K562 (cell line): Measurements from ENCODE around the gene SPON2. TPM values are rescaled to one million over a fixed set of nuclear protein-coding genes. Genes with fewer than 3 reads are reported as not detected.

Experiments
- ATAC-seq: fragments of 200-7000 bp; cut with Tn5 transposase; 3 replicates; pipeline ENCODE4 v1.9.1; 2020; ENCODE audit warnings: moderate library complexity
- BruUV-seq: library from RNA; stranded (reverse); fragments of 400-500 nt; replicated peaks from 2 replicates; lab custom pipeline; 2021; lab: Mats Ljungman, UMichigan
- CTCF ChIA-PET: fragments of 300-600 bp; formaldehyde crosslinking; extraction: SDS; loops from one replicate; lab custom pipeline; 2021; ENCODE audit warnings: low intra/inter-chr PET ratio; lab: Yijun Ruan, JAX
- POLR2A ChIA-PET: fragments of 300-600, 350-650 bp; sonication (Branson Sonifier 250); formaldehyde crosslinking; extraction: SDS; loops from one replicate; lab custom pipeline; 2021; ENCODE audit warnings: antibody characterized with exemption, inconsistent platforms; lab: Yijun Ruan, JAX
- DNase-seq, 4 experiments: peaks; one replicate each; pipeline versions ENCODE4 v3.0.0 to v3.0.0-alpha.2; 2011 to 2018; ENCODE audit warnings: low spot score in 3 of 4, mixed read lengths in 3 of 4; ENCODE audit errors: extremely low read depth in 1 of 4
- FAIRE-seq: peaks from 2 replicates; lab custom pipeline; 2011; peaks lifted over from hg19 to GRCh38; lab: Jason Lieb, UNC
- H2AFZ ChIP-seq: 2 replicates; pipeline ENCODE4 v1.6.0; 2011; ENCODE audit warnings: low read depth, low read length, control low read depth, inconsistent platforms
- H3K27ac ChIP-seq: fragments of 200-600 bp; 3 replicates; pipeline ENCODE4 v1.8.0; 2011; ENCODE audit warnings: low read depth, mild to moderate bottlenecking, control low read depth, inconsistent platforms, low read length, moderate library complexity, mixed read lengths; ENCODE audit errors: extremely low read depth
- H3K27me3 ChIP-seq, 2 experiments: fragments of 300-600 bp in 1 of 2; 2 replicates in 1 of 2; 3 replicates in 1 of 2; pipeline versions ENCODE4 v1.6.0 to v1.8.0; 2011; ENCODE audit warnings: inconsistent platforms in 2 of 2, low read length in 2 of 2, mild to moderate bottlenecking in 1 of 2, mixed read lengths in 1 of 2, moderate library complexity in 1 of 2; ENCODE audit not compliant: control insufficient read depth in 2 of 2, insufficient read depth in 2 of 2
- H3K36me3 ChIP-seq: fragments of 300-600 bp; 3 replicates; pipeline ENCODE4 v1.8.0; 2011; ENCODE audit warnings: mild to moderate bottlenecking, low read length, inconsistent platforms; ENCODE audit not compliant: control insufficient read depth, insufficient read depth
- H3K4me1 ChIP-seq, 2 experiments: fragments of 200-600 bp in 1 of 2; replicated peaks in 1 of 2; 2 replicates in 1 of 2; 3 replicates in 1 of 2; pipeline versions ENCODE4 v1.5.1 to v1.8.0; 2011; ENCODE audit warnings: inconsistent platforms in 2 of 2, low read length in 2 of 2, mild to moderate bottlenecking in 1 of 2, mixed read lengths in 1 of 2, moderate library complexity in 1 of 2; ENCODE audit not compliant: control insufficient read depth in 2 of 2, insufficient read depth in 2 of 2
- H3K4me2 ChIP-seq: 2 replicates; pipeline ENCODE4 v1.6.1; 2011; ENCODE audit warnings: low read length, control low read depth, inconsistent platforms, mixed read lengths; ENCODE audit not compliant: insufficient read depth
- H3K4me3 ChIP-seq: fragments of 200-600 bp; sonication (generic), shearing (Covaris generic); 2 replicates; pipeline ENCODE4 v1.5.1; 2016; ENCODE audit warnings: control low read depth, inconsistent platforms
- H3K79me2 ChIP-seq: fragments of 200-600 bp; 3 replicates; pipeline ENCODE4 v1.8.0; 2011; ENCODE audit warnings: low read length, inconsistent platforms; ENCODE audit not compliant: control insufficient read depth, insufficient read depth
- H3K9ac ChIP-seq, 2 experiments: 2 replicates each; pipeline versions ENCODE4 v1.6.0 to v1.6.1; 2011; ENCODE audit warnings: low read depth in 2 of 2, low read length in 2 of 2, control low read depth in 1 of 2, inconsistent platforms in 1 of 2, mild to moderate bottlenecking in 1 of 2, mixed read lengths in 1 of 2; ENCODE audit not compliant: insufficient read depth in 1 of 2
- H3K9me1 ChIP-seq: one replicate; pipeline ENCODE4 v1.6.0; 2011; ENCODE audit warnings: inconsistent platforms, mild to moderate bottlenecking, low read length, moderate library complexity; ENCODE audit not compliant: control insufficient read depth, insufficient read depth
- H3K9me3 ChIP-seq: replicated peaks from 2 replicates; pipeline ENCODE4 v1.5.1; 2011; ENCODE audit warnings: low read depth, low read length, inconsistent platforms; ENCODE audit not compliant: control insufficient read depth, insufficient read depth
- H4K20me1 ChIP-seq: replicated peaks from 2 replicates; pipeline ENCODE4 v1.6.1; 2011; ENCODE audit warnings: low read length, inconsistent platforms, mixed read lengths; ENCODE audit not compliant: control insufficient read depth, insufficient read depth
- ASH1L ChIP-seq: fragments of 450-650 bp; IDR thresholded peaks from 2 replicates; pipeline ENCODE4 v1.6.1; 2018; ENCODE audit warnings: borderline replicate concordance, mild to moderate bottlenecking, low read depth; ENCODE audit not compliant: partially characterized antibody
- ATF7 ChIP-seq: fragments of 450-650 bp; IDR thresholded peaks from 2 replicates; pipeline ENCODE4 v1.7.1; 2014; ENCODE audit warnings: mild to moderate bottlenecking, moderate library complexity
- DACH1 ChIP-seq: fragments of 450-650 bp; IDR thresholded peaks from 2 replicates; pipeline ENCODE4 v1.6.1; 2018; ENCODE audit not compliant: partially characterized antibody
- EGR1 ChIP-seq: fragments of 450-650 bp; conservative IDR thresholded peaks from 2 replicates; pipeline ENCODE4 v1.6.1; 2017; ENCODE audit warnings: mild to moderate bottlenecking
- PHF8 ChIP-seq: fragments of 200-600 bp; sonication (generic); IDR thresholded peaks from 2 replicates; pipeline ENCODE4 v1.6.1; 2012; ENCODE audit warnings: mixed run types, mild to moderate bottlenecking, inconsistent platforms, low read length, moderate library complexity, borderline replicate concordance
- RBM34 ChIP-seq: fragments of 200-400 bp; formaldehyde crosslinking; IDR thresholded peaks from 2 replicates; pipeline ENCODE4 v1.6.1; 2018; ENCODE audit warnings: low read length, borderline replicate concordance; ENCODE audit not compliant: insufficient read depth
- ZNF324 ChIP-seq: fragments of 250-450 bp; sonication (Bioruptor Pico); IDR thresholded peaks from 2 replicates; pipeline ENCODE4 v1.4.0; 2020; ENCODE audit warnings: mild to moderate bottlenecking
- WGBS: fragments of 100-300 bp; shearing (Covaris generic); methylation state at CpG from one replicate; pipeline ENCODE4 v1.1.6; 2016; ENCODE audit warnings: low coverage, mixed read lengths; ENCODE audit not compliant: insufficient coverage; ENCODE audit errors: missing lambda C conversion rate; 5-methylcytosine and 5-hydroxymethylcytosine counted together
- in situ Hi-C: fragments of 300-500 bp; cut with MboI; formaldehyde crosslinking; loops from 4 replicates; pipeline ENCODE4 v1.15.0; 2018; ENCODE audit warnings: inconsistent platforms, mixed read lengths
- intact Hi-C: fragments of 100-400 bp; cut with micrococcal nuclease; formaldehyde crosslinking; loops from 2 replicates; pipeline ENCODE4 v1.14.2; 2022
- polyA plus RNA-seq, 8 experiments: library from polyadenylated mRNA; depleted of rRNA in 4 of 8; stranded (reverse) in 5 of 8; unstranded in 3 of 8; fragments of >200 nt; fragmentation: Nextera tagmentation in 2 of 8; fragmentation: Illumina TruSeq in 1 of 8; extraction: Ambion mirVana in 2 of 8; extraction: Trizol in 1 of 8; gene quantifications; 2 replicates each; pipeline versions ENCODE4 v1.2.1 to v1.2.3, GENCODE V29; 2011 to 2014; ENCODE audit warnings: inconsistent platforms in 1 of 8, missing spikeins in 1 of 8
- total RNA-seq, 7 experiments: library from RNA; depleted of rRNA in 6 of 7; stranded (reverse); fragments of >200 nt in 6 of 7; fragmentation: Illumina TruSeq in 2 of 7; extraction: Trizol in 2 of 7; gene quantifications; 2 replicates each; pipeline versions ENCODE4 v1.2.1 to v1.2.3, GENCODE V29; 2011 to 2021; ENCODE audit warnings: low replicate concordance in 1 of 7
- TF ChIP-seq, protein P1 (sequence below): sonication (generic); formaldehyde crosslinking; IDR thresholded peaks from 2 replicates; pipeline ENCODE4 v1.8.0; 2022; ENCODE audit warnings: missing genetic modification reagents, mild to moderate bottlenecking, moderate library complexity, borderline replicate concordance

Gene SPON2
- total and polyA plus RNA-seq, 9 of the 15 experiments (the other 6 are each of a cell fraction or from before 2014, with no cell fraction given): 0.21 to 2.2 (median 0.83) TPM

DNA sequence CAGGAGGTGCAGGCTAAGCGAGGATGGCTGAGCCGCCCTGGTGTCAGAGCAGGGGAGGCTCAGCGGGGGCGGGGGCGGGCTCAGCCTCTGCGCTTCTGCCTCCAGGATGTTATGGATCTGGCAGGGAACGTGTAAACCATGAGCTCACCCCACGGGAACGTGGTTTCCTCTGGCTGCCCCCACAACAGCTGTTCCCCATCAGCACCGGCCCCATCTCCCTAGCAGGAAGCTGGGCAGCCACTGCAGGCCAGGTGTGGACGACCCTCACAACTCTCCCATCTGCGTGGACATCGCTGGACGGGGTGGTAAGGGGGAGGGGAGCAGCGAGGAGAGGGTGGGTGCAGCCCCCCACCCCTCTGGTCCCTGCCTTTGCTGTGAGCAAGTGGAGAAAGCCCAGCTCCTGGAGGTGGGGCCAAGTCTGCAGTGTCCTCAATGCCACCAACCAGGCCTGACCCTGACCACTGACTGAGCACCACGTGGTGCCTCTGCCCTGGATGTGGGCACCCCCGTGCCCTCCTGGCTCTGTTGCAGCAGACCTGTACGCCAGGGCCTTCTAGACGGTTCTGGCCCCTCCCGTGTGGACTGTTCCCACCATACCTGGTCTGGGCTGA is 28.1 kb upstream of the SPON2 start:
- WGBS: 18% methylated on average over 12 of the region's 20 CpGs
- intact Hi-C loops: loop anchor here (5.0 kb wide), 1 partner anchor 33 kb away; no protein-coding TSS in a partner anchor
- CTCF ChIA-PET: no interaction called here

More for the DNA sequence above, 28.1 kb upstream of the SPON2 start:
- Histone ChIP-seq H3K79me2 (no peaks in the 10 kb centered on the region; the same call in 2 of the 3 replicates), H3K27me3 (peaks cover 2 to 11% of the 10 kb centered on the region in 2 experiments; a peak in 2 of 5 replicates), H4K20me1 (no peaks in the 10 kb centered on the region), H3K27ac (no peak overlapping the region; the same call in 2 of the 3 replicates), H3K4me1 (peaks cover 20 to 49% of the 10 kb centered on the region in 2 experiments), H3K9ac (peak overlapping the region; percentile 44 to 76; a peak in 3 of 4 replicates), H3K9me3 (no peaks in the 10 kb centered on the region), H3K9me1 (no peaks in the 10 kb centered on the region), H2AFZ (peak overlapping the region; percentile 84; the same call in 1 of the 2 replicates), H3K4me3 (peak overlapping the region; percentile 17; the same call in 1 of the 2 replicates), H3K36me3 (no peaks in the 10 kb centered on the region), H3K4me2 (peak overlapping the region; percentile 75)
- FAIRE-seq (no peak), DNase-seq (peak in 3 of 4 experiments; percentile 21 to 43 (median 41)), ATAC-seq (peak; percentile 19)
- in situ Hi-C loops: no loop called here
- TF ChIP-seq ZNF324 (no peak), EGR1 (peak; percentile 70), DACH1 (no peak), RBM34 (no peak), ATF7 (peak; percentile 10; the same call in 1 of the 2 replicates), PHF8 (0 out of 2 replicates have a peak, but pooled peaks have one; percentile 0), ASH1L (no peak)
- TF ChIP-seq, protein P1, sequence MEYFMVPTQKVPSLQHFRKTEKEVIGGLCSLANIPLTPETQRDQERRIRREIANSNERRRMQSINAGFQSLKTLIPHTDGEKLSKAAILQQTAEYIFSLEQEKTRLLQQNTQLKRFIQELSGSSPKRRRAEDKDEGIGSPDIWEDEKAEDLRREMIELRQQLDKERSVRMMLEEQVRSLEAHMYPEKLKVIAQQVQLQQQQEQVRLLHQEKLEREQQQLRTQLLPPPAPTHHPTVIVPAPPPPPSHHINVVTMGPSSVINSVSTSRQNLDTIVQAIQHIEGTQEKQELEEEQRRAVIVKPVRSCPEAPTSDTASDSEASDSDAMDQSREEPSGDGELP (CRISPR knock-in tag): peak; percentile 76
- BruUV-seq: no TSS peak
- POLR2A ChIA-PET: interaction anchor here (1.0 to 1.2 kb wide), 2 partner anchors 10 to 653 kb away, joined by 3 to 6 read pairs; no protein-coding TSS in a partner anchor
